ENCODE data around the gene LIG4. TPM values are rescaled to one million over a fixed set of nuclear protein-coding genes. Genes with fewer than 3 reads are reported as not detected.

Gene LIG4
- total RNA-seq, 1 donor from 2014 or later, result 8.7 TPM

DNA sequence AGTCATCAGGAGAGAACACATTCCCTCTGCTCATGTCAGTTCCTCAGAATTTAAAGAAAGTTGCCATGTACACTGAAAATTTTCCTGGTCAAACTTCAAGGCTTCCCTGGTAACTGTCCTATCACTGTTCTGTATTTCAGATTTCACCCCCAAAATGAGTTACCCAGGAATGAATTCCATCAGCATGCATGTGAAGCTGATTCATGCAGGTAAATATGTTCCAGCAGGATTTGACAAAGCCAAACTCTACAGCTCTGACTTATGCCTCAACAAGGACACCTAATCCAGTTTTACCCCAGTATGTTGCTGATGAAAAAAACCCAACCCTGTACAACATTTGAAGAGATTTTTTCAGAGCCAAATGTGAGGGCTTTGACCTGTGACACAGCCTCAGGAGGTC, 21.5 kb downstream of the LIG4 start:
- Mint-ChIP-seq H3K9me3 (peaks cover 4% of the 10 kb centered on the region), H3K4me3 (no peak overlapping the region), H3K36me3 (no peaks in the 10 kb centered on the region), H3K27ac (no peak overlapping the region), H3K27me3 (peaks cover 4% of the 10 kb centered on the region), H3K4me1 (ENCODE audit: unreplicated experiment) (no peaks in the 10 kb centered on the region)
- TF ChIP-seq, protein P1, sequence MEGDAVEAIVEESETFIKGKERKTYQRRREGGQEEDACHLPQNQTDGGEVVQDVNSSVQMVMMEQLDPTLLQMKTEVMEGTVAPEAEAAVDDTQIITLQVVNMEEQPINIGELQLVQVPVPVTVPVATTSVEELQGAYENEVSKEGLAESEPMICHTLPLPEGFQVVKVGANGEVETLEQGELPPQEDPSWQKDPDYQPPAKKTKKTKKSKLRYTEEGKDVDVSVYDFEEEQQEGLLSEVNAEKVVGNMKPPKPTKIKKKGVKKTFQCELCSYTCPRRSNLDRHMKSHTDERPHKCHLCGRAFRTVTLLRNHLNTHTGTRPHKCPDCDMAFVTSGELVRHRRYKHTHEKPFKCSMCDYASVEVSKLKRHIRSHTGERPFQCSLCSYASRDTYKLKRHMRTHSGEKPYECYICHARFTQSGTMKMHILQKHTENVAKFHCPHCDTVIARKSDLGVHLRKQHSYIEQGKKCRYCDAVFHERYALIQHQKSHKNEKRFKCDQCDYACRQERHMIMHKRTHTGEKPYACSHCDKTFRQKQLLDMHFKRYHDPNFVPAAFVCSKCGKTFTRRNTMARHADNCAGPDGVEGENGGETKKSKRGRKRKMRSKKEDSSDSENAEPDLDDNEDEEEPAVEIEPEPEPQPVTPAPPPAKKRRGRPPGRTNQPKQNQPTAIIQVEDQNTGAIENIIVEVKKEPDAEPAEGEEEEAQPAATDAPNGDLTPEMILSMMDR (conservative IDR thresholded peaks at IDR 0.05), result no peak
- DNase-seq (ENCODE audit: extremely low spot score, unreplicated experiment), result no peak

DNA sequence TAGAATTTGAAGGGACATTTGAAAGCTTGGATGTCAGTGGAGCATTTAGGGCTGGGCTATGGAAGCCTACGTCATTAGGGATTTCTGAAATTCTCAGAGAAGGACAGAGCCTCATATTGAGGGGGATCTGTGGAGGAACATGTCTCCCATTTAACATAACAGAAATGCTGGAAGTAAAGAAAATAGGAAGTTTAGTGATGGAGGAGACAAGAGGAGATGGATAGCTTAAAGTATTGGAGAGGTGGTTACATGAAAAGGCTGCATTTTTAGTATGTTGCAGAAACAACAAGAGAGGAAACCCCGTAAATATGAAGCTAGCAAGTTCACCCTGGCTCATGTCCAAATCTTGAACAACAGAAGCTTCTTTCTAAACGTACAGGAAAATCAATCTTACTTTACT, 24.4 kb downstream of the LIG4 start:
- Mint-ChIP-seq H3K36me3 (no peaks in the 10 kb centered on the region), H3K4me1 (ENCODE audit: unreplicated experiment) (no peaks in the 10 kb centered on the region), H3K27me3 (no peaks in the 10 kb centered on the region), H3K4me3 (no peak overlapping the region), H3K27ac (no peak overlapping the region), H3K9me3 (no peaks in the 10 kb centered on the region)
- no peak for DNase-seq (ENCODE audit: extremely low spot score, unreplicated experiment)
- TF ChIP-seq, protein P1 (conservative IDR thresholded peaks at IDR 0.05), result no peak

DNA sequence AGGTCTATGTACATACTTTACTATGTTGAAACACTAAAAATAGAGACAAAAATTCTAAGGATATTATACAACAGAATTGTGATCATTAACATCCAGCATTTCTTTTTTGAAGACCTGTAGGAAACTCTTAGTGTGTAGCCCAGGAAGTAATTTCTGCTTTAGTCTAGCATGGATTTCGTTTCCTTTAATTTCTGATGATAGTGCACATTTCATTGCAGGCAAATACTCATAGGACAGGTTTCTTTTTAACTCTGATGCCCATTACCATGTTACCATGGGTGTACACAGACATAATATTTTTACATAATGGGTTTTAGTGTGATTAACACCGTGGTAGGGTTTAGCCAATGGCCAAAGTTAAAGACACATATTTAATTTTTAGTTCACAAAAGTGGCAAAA, 27.1 kb downstream of the LIG4 start:
- Mint-ChIP-seq H3K36me3 (no peaks in the 10 kb centered on the region), H3K9me3 (no peaks in the 10 kb centered on the region), H3K4me3 (no peak overlapping the region), H3K27ac (no peak overlapping the region), H3K27me3 (no peaks in the 10 kb centered on the region), H3K4me1 (ENCODE audit: unreplicated experiment) (no peaks in the 10 kb centered on the region)
- DNase-seq (ENCODE audit: extremely low spot score, unreplicated experiment), result no peak
- TF ChIP-seq, protein P1 (conservative IDR thresholded peaks at IDR 0.05), result no peak

DNA sequence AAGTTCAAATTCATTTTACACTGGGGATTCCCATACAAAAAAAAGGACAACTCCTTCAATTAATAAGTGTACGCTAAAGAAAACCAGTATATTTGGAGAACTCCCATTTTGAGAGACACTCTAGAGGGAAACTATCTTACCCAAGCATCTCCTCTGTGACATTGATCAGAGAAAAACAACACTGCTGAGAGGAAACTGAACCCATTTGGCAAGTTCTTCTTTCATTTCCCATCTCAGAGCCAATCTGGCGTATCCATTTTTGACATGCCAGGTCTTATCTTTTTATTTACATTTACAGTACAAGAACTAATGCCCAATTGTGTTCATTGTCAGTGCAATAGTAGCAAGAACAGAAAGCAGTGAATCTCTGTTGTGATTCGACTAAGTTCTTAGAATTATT, 30.1 kb downstream of the LIG4 start:
- no peaks in the 10 kb centered on the region for H3K9me3 Mint-ChIP-seq
- H3K4me1 Mint-ChIP-seq (ENCODE audit: unreplicated experiment), result no peaks in the 10 kb centered on the region
- no peaks in the 10 kb centered on the region for H3K36me3 Mint-ChIP-seq

DNA sequence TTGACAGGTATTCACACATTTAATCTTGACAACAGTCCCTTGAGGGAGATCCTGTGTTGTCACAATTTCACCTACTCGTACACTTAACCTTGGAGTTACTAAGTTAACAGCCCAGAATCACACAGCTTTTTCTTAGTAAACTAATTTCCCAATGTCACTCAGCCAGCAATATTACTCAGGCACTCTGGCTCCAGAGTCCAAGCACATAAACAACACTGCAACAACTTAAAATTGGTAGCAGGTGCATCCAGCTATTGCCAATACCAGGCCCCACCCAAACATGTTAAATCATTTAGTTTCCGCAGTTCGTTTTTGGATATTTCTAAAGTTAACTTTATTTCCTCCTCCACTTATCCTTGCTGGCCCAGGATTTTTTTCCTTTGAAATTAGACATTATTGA, 32.7 kb downstream of the LIG4 start:
- no peaks in the 10 kb centered on the region for H3K9me3 Mint-ChIP-seq
- no peaks in the 10 kb centered on the region for H3K36me3 Mint-ChIP-seq
- no peaks in the 10 kb centered on the region for H3K27me3 Mint-ChIP-seq
- no peak overlapping the region for H3K27ac Mint-ChIP-seq
- TF ChIP-seq, protein P1 (conservative IDR thresholded peaks at IDR 0.05), result no peak
- no peaks in the 10 kb centered on the region for H3K4me1 Mint-ChIP-seq (ENCODE audit: unreplicated experiment)
- no peak overlapping the region for H3K4me3 Mint-ChIP-seq
- no peak for DNase-seq (ENCODE audit: extremely low spot score, unreplicated experiment)

More for the DNA sequence above, 30.1 kb downstream of the LIG4 start:
- H3K4me3 Mint-ChIP-seq, result no peak overlapping the region
- DNase-seq (ENCODE audit: extremely low spot score, unreplicated experiment), result no peak
- H3K27me3 Mint-ChIP-seq, result no peaks in the 10 kb centered on the region
- H3K27ac Mint-ChIP-seq, result no peak overlapping the region
- TF ChIP-seq, protein P1 (conservative IDR thresholded peaks at IDR 0.05), result no peak

DNA sequence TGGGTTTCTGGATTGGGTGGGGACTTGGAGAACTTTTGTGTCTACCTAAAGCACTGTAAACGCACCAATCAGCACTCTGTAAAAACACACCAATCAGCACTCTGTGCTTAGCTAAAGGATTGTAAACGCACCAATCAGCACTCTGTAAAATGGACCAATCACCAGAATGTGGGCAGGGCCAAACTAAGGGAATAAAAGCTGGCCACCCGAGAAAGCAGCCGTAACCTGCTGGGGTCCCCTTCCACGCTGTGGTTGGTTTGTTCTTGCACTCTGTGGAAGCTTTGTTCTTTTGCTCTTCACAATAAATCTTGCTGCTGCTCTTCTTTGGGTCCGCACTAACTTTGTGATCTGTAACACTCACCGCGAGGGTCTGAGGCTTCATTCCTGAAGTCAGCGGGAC, 37.3 kb downstream of the LIG4 start:
- DNase-seq (ENCODE audit: extremely low spot score, unreplicated experiment), result no peak
- TF ChIP-seq, protein P1 (conservative IDR thresholded peaks at IDR 0.05), result no peak
- Mint-ChIP-seq H3K4me3 (no peak overlapping the region), H3K27me3 (no peaks in the 10 kb centered on the region), H3K9me3 (no peaks in the 10 kb centered on the region), H3K36me3 (no peaks in the 10 kb centered on the region), H3K27ac (no peak overlapping the region), H3K4me1 (ENCODE audit: unreplicated experiment) (no peaks in the 10 kb centered on the region)
